Naive thymus-derived CD8-positive, alpha-beta T cell (primary cell): ENCODE data around the gene CHAF1B. TPM values are rescaled to one million over a fixed set of nuclear protein-coding genes. Genes with fewer than 3 reads are reported as not detected.

Source experiments
- ATAC-seq, 2 donors: fragments of 150-1000 bp; cut with Tn5 transposase in 1 of 2; sonication (Bioruptor Pico), chemical (Tn5 transposase) in 1 of 2; 1 replicate in 1 of 2; 2 replicates in 1 of 2; pipeline ENCODE4 v1.10.0; 2021; ENCODE audit warnings: mild to moderate bottlenecking in 2 of 2, moderate library complexity in 2 of 2
- POLR2A ChIA-PET: fragments of 350-600 bp; sonication (Branson Sonifier 250); formaldehyde crosslinking; loops from one replicate; lab custom pipeline; 2021; ENCODE audit warnings: antibody characterized with exemption; lab: Charles Lee
- DNase-seq, 10 donors: peaks; one replicate each; pipeline versions ENCODE4 v3.0.0 to v3.0.0-alpha.2; 2020 to 2022
- H3K27ac Mint-ChIP-seq, 10 donors: one replicate each; pipeline ENCODE4 v1.8.0; 2020 to 2022; ENCODE audit warnings: mild to moderate bottlenecking in 10 of 10, mixed read lengths in 10 of 10, moderate library complexity in 4 of 10, inconsistent platforms in 1 of 10
- H3K27me3 Mint-ChIP-seq, 5 donors: one replicate each; pipeline ENCODE4 v1.8.0; 2021 to 2022; ENCODE audit warnings: mixed read lengths in 5 of 5
- H3K36me3 Mint-ChIP-seq, 3 donors: one replicate each; pipeline ENCODE4 v1.8.0; 2020 to 2022; ENCODE audit warnings: mixed read lengths in 3 of 3, mild to moderate bottlenecking in 2 of 3, inconsistent platforms in 1 of 3
- H3K4me1 Mint-ChIP-seq, 4 donors: one replicate each; pipeline ENCODE4 v1.8.0; 2021 to 2022; ENCODE audit warnings: mixed read lengths in 4 of 4
- H3K4me3 Mint-ChIP-seq, 10 donors: one replicate each; pipeline ENCODE4 v1.8.0; 2020 to 2022; ENCODE audit warnings: mild to moderate bottlenecking in 10 of 10, mixed read lengths in 10 of 10, moderate library complexity in 6 of 10, inconsistent platforms in 1 of 10
- H3K9me3 Mint-ChIP-seq, 9 donors: one replicate each; pipeline ENCODE4 v1.8.0; 2020 to 2022; ENCODE audit warnings: mixed read lengths in 9 of 9, mild to moderate bottlenecking in 3 of 9, inconsistent platforms in 1 of 9, moderate library complexity in 1 of 9
- polyA plus RNA-seq, 3 donors: library from polyadenylated mRNA; unstranded; fragments of 300-500 nt; fragmentation: Illumina TruSeq; gene quantifications; one replicate each; pipeline ENCODE4 v1.2.3, GENCODE V29; 2021
- total RNA-seq, 8 experiments: library from RNA in 2 of 8; stranded (reverse) in 2 of 8; gene quantifications; one replicate each; pipeline ENCODE4 v1.2.3 and lab custom pipeline; 2021 to 2026

CHAF1B gene
- total and polyA plus RNA-seq, 5 experiments from 2014 or later, result 0.65 to 2.6 (median 1.1) TPM

GRCh38 chr21:36459098-36459497, 73.9 kb downstream of the CHAF1B start:
- H3K9me3 Mint-ChIP-seq, result no peaks in the 10 kb centered on the region
- peak overlapping the region in 1 of 10 donors; percentile 19 for H3K27ac Mint-ChIP-seq

GRCh38 chr21:36460866-36461265, 75.7 kb downstream of the CHAF1B start:
- Mint-ChIP-seq H3K4me3 (no peak overlapping the region), H3K27me3 (peaks cover 0 to 9% (median 4%) of the 10 kb centered on the region in 5 donors), H3K36me3 (no peaks in the 10 kb centered on the region), H3K9me3 (no peaks in the 10 kb centered on the region), H3K27ac (no peak overlapping the region), H3K4me1 (no peaks in the 10 kb centered on the region)
- POLR2A ChIA-PET, result no interaction called here
- ATAC-seq (no peak), DNase-seq (no peak)

More at GRCh38 chr21:36459098-36459497, 73.9 kb downstream of the CHAF1B start:
- POLR2A ChIA-PET, result interaction anchor here (0.7 kb wide), 1 partner anchor 249 kb away, joined by 4 read pairs; no protein-coding TSS in a partner anchor
- no peak for ATAC-seq
- no peaks in the 10 kb centered on the region for H3K36me3 Mint-ChIP-seq
- H3K4me1 Mint-ChIP-seq, result no peaks in the 10 kb centered on the region
- no peak for DNase-seq
- peaks cover 2 to 9% (median 4%) of the 10 kb centered on the region in 5 donors for H3K27me3 Mint-ChIP-seq
- H3K4me3 Mint-ChIP-seq, result no peak overlapping the region

GRCh38 chr21:36461277-36461917, 76.2 kb downstream of the CHAF1B start:
- DNase-seq, result no peak
- no peak overlapping the region for H3K27ac Mint-ChIP-seq
- POLR2A ChIA-PET, result no interaction called here
- H3K27me3 Mint-ChIP-seq, result peaks cover 0 to 8% (median 4%) of the 10 kb centered on the region in 5 donors
- H3K36me3 Mint-ChIP-seq, result no peaks in the 10 kb centered on the region
- ATAC-seq, result no peak
- H3K4me1 Mint-ChIP-seq, result no peaks in the 10 kb centered on the region
- H3K4me3 Mint-ChIP-seq, result no peak overlapping the region
- H3K9me3 Mint-ChIP-seq, result no peaks in the 10 kb centered on the region

- H3K36me3 Mint-ChIP-seq, result no peaks in the 10 kb centered on the region
- H3K4me3 Mint-ChIP-seq, result no peak overlapping the region
- POLR2A ChIA-PET, result no interaction called here
- H3K9me3 Mint-ChIP-seq, result no peaks in the 10 kb centered on the region
- H3K27ac Mint-ChIP-seq, result no peak overlapping the region
- DNase-seq (no peak), ATAC-seq (no peak)
- H3K27me3 Mint-ChIP-seq, result peaks cover 0 to 8% (median 3%) of the 10 kb centered on the region in 5 donors
- H3K4me1 Mint-ChIP-seq, result no peaks in the 10 kb centered on the region
Measured at GRCh38 chr21:36461918-36462486, 76.8 kb downstream of the CHAF1B start.

GRCh38 chr21:36463204-36463603, 78.0 kb downstream of the CHAF1B start:
- no peak for ATAC-seq
- no peaks in the 10 kb centered on the region for H3K4me1 Mint-ChIP-seq
- no peak overlapping the region for H3K27ac Mint-ChIP-seq
- no peaks in the 10 kb centered on the region for H3K36me3 Mint-ChIP-seq
- DNase-seq, result no peak
- POLR2A ChIA-PET, result no interaction called here
- H3K27me3 Mint-ChIP-seq, result peaks cover 0 to 8% (median 3%) of the 10 kb centered on the region in 5 donors
- no peak overlapping the region for H3K4me3 Mint-ChIP-seq
- H3K9me3 Mint-ChIP-seq, result no peaks in the 10 kb centered on the region

GRCh38 chr21:36463991-36464390, 78.8 kb downstream of the CHAF1B start:
- H3K9me3 Mint-ChIP-seq, result no peaks in the 10 kb centered on the region
- ATAC-seq (no peak), DNase-seq (no peak)
- no peaks in the 10 kb centered on the region for H3K36me3 Mint-ChIP-seq
- POLR2A ChIA-PET, result no interaction called here
- H3K4me3 Mint-ChIP-seq, result no peak overlapping the region
- no peaks in the 10 kb centered on the region for H3K4me1 Mint-ChIP-seq
- H3K27ac Mint-ChIP-seq, result peak overlapping the region in 1 of 10 donors; percentile 23
- H3K27me3 Mint-ChIP-seq, result peaks cover 0 to 8% (median 3%) of the 10 kb centered on the region in 5 donors

- DNase-seq (no peak), ATAC-seq (no peak)
- Mint-ChIP-seq H3K4me1 (no peaks in the 10 kb centered on the region), H3K9me3 (no peaks in the 10 kb centered on the region), H3K27ac (no peak overlapping the region), H3K4me3 (no peak overlapping the region), H3K27me3 (peaks cover 0 to 8% (median 3%) of the 10 kb centered on the region in 5 donors), H3K36me3 (no peaks in the 10 kb centered on the region)
- POLR2A ChIA-PET, result no interaction called here
Measured at GRCh38 chr21:36464590-36464989, 79.4 kb downstream of the CHAF1B start.

GRCh38 chr21:36465478-36465877, 80.3 kb downstream of the CHAF1B start:
- DNase-seq, result no peak

GRCh38 chr21:36466061-36466511, 80.9 kb downstream of the CHAF1B start:
- ATAC-seq, result no peak
- no peak for DNase-seq
- Mint-ChIP-seq H3K36me3 (peaks cover 0 to 2% (median 0%) of the 10 kb centered on the region in 3 donors), H3K4me1 (no peaks in the 10 kb centered on the region), H3K4me3 (no peak overlapping the region), H3K27ac (no peak overlapping the region), H3K9me3 (peaks cover 0 to 2% (median 0%) of the 10 kb centered on the region in 9 donors), H3K27me3 (peaks cover 0 to 8% (median 3%) of the 10 kb centered on the region in 5 donors)
- POLR2A ChIA-PET, result no interaction called here

More at GRCh38 chr21:36465478-36465877, 80.3 kb downstream of the CHAF1B start:
- no peak for ATAC-seq
- POLR2A ChIA-PET, result no interaction called here
- peaks cover 0 to 2% (median 0%) of the 10 kb centered on the region in 9 donors for H3K9me3 Mint-ChIP-seq
- no peak overlapping the region for H3K4me3 Mint-ChIP-seq
- no peak overlapping the region for H3K27ac Mint-ChIP-seq
- H3K4me1 Mint-ChIP-seq, result no peaks in the 10 kb centered on the region
- H3K27me3 Mint-ChIP-seq, result peaks cover 0 to 8% (median 3%) of the 10 kb centered on the region in 5 donors
- peaks cover 0 to 2% (median 0%) of the 10 kb centered on the region in 3 donors for H3K36me3 Mint-ChIP-seq

Other genes with a start within 250 kb of the CHAF1B start
- gene DOP1B, start 228.6 kb upstream of the CHAF1B start, total RNA-seq, result 10 to 100 TPM; 15.4 to 15.8 TPM
- 1 to 10 TPM; 4.6 to 8.4 (median 5.0) TPM for gene DOP1B, start 228.6 kb upstream of the CHAF1B start, polyA plus RNA-seq
- gene MORC3, start 65.2 kb upstream of the CHAF1B start, total RNA-seq, result 10 to 100 TPM; 80.7 to 93.6 TPM
- gene MORC3, start 65.2 kb upstream of the CHAF1B start, polyA plus RNA-seq, result 10 to 100 TPM; 21.6 to 30.3 (median 27.7) TPM
- gene CLDN14, start 94.7 kb downstream of the CHAF1B start, total RNA-seq, result not detected
- not detected for gene CLDN14, start 94.7 kb downstream of the CHAF1B start, polyA plus RNA-seq